ENCODE data around the gene DLX2.
"Not testable (repeated sequence)": the region's sequence is repeated elsewhere in the genome, so short reads cannot be mapped to it uniquely, and the experiment has no call there.

DLX2 gene

DNA sequence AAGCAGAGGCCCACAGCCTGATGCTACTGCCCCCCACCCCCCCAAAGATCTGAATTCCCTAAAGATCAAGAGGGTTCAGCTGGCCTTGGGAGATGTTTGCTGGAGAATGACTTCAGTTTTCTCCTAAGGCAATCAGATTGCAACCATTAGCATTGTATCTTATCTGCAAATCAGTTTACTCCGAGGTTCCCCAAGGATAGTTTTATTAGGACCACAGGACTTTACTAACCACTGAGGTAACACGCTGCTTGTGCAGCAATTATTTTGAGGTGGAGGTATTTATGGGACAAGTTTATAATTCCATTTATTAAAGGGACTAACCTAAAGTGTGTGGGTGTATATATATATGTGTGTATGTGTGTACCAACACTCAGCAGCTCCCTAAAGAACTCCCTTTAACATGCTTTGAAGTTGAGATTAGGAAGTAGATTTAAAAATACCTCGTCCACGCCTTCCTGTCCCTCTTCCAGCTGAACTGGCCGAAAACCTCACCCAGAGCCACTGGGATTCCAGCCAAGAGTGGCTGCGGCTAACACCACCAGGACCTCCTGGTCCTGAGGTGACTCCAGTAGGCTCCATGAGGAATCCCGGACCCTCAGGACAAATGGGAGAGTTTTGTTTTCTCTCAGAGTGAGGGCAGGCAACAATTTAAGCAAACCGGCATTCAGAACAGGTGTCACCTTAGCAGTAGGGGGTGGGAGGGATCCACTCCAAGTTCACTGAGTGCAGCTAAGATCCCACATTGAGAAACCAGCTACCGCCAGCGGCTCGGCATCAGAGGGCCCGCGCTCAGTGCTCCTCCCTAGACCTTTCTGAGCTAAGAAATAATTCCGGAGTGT is 20.4 kb downstream of the DLX2 start:
- no peak for FAIRE-seq

DNA sequence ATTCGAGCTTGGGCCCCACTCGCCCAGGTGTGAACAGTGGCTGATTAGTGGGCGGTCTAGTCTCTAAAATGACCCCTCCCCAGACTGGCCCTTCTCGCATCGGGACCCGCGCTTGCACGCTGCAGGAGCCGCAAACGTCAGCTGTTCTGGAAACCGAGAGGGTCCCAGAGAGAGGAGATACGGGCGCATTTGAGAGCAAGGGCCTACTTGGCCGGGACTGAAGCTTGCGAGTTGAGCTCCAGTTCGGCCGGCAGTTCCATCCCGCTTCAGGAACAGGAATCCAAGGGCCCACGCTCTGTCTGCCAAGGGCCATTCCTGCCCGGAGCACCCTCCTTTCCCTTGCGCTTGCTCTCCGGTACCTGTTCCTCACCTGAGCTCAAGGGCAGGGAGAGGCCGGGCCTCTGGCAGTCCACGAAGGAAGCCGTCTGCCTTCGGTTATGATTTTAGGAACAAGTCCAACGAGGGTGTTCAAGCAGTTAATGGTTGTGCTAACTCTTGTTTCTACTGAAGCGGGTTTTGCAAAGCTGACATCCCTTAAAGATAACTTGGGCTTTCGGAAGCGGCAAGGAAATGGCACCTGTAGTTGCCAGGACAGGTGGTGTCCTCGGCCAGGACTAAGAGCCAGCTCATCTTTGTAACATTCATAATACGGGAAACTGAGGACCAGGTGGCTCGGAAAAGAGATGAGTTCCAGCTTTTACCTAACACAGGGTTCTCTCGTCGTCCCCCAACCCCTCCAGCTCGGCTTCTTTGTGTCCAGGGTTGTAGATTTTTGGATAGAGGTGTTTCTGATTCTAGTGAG is 21.3 kb downstream of the DLX2 start:
- FAIRE-seq = no peak

DNA sequence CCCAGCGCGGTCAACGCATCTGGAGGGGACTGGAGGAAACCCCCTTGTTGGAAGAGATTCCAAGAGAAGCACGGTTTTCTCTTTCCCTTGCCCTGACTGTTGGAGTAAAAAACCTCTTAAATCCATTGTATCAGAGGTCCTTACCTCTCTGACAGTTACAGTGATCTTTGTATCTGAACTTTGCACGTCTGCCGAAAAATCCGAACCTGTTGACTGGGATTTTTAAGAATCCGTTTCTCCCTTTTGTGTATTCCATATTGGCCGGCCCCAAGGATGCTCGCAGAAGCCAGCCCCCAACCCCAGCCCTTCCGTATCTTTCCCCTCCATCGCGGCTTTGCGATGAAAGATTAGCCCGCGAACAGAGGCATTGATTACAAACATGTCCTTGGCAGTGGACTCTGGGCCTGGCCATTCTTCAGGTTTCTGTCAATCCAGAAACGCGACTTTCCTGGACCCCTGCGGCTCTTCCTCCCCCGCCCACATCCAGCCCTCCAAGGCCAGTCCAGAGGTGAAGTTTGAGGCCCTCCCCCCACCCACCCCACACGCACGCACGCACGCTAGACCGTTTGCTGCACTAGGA is 22.0 kb downstream of the DLX2 start:
- FAIRE-seq = no peak

DNA sequence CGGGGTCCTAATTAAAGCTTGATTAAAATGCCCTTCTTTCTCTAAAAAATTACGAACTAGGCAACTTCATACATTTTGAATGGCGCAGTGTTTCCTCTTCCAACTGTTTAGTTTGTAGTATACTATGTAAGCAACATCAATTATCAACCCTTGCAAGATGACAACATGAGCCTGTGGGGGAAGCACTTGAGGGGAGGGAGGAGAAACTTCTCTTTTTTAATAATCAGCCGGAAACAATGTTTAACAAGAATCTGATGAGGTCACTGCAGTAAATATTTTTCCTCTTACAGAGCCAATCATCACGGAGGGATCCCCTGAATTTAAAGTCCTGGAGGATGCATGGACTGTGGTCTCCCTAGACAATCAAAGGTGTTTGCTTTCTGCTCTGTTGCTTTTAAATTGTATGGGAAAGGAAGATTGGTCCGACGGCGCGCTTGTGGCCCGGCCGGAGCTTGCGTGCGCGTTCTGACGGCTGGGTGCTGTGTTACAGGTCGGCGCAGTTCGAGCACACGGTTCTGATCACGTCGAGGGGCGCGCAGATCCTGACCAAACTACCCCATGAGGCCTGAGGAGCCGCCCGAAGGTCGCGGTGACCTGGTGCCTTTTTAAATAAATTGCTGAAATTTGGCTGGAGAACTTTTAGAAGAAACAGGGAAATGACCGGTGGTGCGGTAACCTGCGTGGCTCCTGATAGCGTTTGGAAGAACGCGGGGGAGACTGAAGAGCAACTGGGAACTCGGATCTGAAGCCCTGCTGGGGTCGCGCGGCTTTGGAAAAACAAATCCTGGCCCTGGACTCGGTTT is 22.7 kb downstream of the DLX2 start:
- no peak for FAIRE-seq

DNA sequence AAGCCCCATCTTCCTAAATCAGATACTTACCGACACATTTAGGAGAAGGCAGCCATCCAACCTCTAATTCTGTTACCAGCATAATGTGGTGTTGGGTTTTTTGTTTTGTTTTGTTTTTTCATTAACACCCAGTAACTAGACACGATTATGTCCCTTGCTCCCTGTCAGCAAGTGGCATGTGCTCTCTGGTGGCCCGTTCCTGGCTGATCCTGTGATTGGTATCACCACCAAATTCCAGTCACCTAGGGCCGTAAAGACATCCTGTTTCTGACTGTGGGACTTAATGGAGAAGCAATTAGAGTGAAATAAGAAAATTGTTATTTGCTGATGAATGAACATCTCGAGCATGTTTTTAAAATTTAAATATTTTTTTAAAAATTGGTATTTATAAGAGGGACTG is 23.3 kb downstream of the DLX2 start:
- FAIRE-seq = no peak

DNA sequence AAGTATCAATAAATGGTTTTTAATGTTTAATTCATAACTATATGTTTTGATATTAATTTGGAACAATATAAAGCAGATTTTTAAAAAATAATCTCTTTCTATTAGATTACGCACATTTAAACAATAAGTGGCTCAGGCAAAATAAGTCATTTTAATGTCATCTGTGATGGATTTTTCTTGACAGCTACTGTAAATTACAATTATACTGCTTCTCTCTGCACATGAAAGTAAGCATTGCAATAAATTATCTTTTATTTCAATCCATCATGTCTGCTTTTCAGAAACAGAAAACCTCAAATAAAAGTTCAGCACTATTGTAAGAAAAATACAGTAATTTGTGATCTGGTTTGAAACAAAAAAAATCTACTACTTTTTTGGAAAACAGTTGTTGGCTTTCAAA is 28.4 kb downstream of the DLX2 start:
- no peak for FAIRE-seq

DNA sequence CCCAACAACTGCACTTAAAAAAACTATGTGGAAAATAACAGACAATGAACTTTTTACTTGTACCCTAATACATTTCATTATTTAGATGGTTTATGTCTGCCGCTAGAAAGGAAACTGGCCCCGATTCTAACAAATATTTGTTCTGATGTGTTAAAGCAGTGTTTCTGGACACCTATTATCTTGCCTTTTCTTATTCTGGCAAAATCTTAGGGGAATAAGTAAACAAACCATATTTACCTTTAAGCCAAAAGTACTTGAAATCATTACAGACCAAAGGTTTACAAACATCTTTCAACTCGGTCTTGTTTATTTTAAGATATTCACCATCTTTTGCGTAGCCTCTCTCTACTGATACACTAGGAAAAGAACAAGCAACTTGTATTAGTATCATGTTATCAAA is 29.2 kb downstream of the DLX2 start:
- no peak for FAIRE-seq

DNA sequence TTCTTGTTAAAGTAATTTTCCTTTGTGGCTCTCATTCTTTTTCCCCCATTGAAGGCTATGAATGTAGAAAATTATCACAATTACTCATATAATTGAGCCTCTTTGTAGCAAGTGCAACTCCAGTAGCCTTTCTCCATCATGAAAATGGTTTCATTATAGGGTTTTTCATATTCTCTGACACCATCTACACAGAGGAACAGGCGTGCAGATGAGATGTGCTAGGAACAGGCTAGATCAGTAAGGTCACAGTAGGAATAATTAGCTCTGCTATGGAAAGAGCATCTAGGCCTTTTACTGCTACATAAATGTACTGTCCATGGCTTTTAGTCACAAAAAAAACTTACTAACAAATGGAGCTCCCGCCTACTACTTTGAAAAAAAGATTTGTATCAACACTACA is 30.0 kb downstream of the DLX2 start:
- FAIRE-seq = no peak

DNA sequence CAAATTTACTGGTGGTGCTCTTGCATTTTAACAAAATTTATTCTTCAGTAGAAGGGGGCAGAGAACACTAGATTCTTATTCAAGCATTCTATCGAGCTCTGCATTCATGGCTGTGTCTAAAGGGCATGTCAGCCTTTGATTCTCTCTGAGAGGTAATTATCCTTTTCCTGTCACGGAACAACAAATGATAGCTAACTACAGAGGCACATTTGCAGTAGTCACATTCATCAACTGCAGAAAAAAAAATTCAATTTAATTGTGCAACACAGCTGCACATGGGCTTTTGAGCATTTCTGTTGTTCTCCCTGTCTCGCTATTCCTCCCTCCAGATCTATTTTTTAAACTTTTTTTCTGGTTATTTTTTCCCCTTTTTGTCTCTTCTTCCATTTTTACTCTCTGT is 30.4 kb downstream of the DLX2 start:
- FAIRE-seq = no peak

DNA sequence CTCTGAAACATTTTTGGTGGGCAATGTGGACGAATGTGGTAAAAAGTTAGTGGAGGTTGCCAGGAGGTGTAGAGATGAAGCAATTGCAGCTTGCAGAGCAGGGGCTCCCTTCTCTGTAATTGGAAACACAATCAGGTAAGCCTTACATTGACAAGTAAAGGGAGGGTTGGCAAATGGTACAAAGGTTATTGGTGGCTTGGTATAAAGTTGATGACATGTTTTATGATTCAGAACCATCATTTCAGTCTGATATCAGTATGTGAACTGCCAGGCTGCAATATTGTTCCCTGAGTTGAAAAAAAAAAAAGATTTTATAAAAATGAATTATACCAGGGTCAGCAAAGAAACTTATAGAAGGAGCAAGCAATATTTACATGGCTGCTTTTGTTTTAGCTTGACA is 31.8 kb downstream of the DLX2 start:
- no peak for FAIRE-seq

DNA sequence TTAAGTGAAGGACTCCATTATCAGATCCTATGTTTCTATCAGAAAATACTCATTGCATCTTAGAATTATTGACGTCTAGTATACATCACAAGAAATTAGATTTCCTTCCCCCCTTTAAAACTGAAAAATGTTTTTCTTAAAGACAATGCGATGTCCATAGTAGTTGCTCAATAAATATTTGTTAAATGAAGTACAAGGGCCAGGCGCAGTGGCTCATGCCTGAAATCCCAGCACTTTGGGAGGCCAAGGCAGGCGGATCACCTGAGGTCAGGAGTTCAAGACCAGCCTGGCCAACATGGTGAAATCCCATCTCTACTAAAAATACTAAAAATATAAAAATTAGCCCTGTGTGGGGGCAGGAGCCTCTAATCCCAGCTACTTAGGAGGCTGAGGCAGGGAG is 34.8 kb downstream of the DLX2 start:
- FAIRE-seq = not testable (repeated sequence)

DNA sequence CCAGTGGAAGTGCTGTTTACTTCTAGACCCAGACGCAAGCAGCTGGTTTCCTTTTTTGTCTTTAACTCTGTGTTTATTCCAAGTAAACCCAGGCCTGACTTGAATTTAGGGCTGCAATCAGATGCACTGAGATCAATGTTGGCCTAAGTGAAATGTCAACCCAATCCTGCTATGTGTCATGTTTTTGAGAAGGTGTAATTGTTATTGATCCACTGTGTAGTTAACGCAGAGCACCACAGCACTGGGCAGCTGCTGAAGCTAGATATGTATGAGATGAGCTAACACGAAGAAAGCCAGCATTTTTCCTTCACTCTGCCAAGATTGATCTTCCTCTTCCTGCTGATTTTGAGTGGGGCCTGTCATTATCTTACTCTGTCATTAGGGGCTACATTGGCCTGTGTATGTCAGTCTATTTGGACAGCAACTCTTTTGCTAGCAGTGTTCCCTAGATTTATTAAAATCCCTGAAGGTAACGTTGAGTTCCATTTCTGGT is 36.3 kb downstream of the DLX2 start:
- no peak for FAIRE-seq

DNA sequence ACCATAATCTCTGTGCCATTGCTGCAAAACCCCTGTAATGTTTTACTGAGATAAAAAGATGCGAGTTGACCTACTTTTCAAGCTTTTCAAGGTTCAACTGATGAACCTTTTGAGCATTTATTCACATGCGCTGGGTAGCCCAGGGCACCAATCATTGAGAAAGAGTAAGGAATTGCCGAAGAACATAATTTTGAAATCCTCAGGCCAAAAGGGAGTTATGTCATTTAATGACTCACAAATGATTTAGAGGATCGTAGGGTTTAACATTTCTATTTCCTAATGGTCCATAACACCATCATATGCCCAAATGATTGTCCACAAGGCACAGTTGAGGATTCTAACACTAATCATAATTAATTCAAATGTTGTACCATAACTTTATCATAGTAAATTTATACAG is 37.6 kb downstream of the DLX2 start:
- FAIRE-seq = no peak

DNA sequence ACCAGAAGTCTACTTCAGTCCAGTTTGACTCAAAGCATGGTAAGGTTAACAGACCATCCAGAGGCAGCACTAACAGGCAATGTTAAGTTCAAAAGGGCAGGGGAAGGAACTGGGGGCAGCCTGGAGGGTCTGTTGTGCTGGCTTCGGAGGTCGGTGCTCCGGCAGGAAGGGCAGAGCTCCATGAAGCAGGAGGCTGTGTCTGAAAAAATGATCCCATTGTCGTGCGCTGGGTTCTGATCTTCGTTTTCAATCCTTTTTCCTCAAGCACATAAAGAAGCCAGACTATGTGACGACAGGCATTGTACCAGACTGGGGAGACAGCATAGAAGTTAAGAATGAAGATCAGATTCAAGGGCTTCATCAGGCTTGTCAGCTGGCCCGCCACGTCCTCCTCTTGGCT is 39.3 kb downstream of the DLX2 start:
- no peak for FAIRE-seq

DNA sequence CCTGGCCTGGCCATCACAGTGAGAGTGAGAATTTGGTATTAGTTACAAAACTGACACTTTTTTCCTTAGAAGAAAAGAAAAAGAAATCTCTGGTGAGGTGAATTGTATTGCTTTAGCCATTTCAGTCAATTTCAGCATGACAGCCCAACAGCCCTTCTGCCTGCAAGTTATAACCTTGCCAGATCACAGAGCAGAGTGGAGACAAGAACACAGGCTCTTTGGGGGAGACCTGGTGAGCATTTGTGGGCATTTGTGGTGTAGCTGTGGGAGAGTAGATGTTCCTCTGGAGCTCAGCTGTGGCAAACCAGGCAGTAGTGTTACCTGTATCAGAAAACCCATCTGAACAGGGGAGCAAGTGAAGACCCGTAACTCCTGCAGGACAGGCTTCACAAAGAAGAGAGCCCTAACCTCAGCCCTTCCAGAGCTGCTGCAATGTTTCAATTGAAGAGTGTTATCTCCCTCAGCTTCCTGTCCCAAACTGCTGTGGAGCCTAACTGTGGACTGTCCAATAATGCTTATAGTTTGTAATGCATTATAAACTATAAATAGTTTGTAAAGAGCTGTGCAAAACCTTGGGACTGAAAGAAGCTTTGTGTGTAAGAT is 40.2 kb downstream of the DLX2 start:
- no peak for FAIRE-seq

DNA sequence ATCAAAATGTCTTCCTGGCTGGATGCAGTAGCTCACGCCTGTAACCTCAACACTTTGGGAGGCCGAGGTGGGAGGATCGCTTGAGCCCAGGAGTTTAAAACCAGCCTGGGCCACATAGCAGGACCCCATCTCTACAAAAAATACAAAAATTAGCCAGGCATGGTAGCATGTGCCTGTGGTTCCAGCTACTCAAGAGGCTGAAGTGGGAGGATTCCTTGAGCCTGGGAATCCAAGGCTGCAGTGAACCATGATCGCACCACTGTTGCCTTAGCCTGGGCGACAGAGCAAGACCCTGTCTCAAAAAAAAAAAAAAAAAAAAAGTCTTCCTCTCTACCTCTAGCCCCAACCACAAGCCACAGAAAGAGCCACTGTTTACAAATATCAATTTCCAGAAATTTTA is 42.6 kb downstream of the DLX2 start:
- not testable (repeated sequence) for FAIRE-seq

DNA sequence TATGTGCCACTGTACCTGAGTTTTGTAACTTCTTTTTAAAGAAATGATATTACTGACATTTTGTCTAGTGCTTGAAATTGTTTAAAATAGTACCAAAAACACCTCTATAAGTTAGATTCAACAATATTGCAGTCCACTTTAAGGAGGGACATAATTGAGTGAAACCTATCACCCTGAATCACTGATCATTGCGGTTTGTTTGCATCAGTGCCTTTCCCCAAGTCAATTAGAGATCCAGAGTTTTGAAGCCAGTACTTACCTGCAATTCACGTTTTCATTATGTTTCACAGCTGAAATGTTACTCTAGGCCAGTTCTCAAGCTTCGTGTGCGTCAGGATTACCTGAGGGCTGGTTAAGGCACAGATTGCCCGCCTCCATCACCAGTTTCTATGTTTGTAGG is 44.0 kb downstream of the DLX2 start:
- no peak for FAIRE-seq

DNA sequence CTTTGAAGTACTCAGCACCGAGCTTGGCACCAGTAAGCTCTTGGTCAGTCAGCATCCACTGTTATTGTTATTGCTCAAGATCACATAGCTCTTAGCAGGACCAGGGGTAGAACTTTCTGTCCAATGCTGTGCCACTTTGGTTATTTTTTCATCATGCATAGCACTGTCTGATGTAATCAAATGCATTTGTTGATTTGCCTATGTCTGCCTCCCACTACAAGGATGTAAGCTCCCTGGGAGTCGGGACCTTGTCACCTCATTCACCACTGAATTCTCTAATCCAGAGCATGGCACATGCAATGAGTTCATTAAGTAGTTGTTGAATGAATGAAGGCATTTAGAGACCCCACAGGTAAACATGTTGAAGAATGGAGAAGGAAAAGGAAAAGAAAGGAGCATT is 46.4 kb downstream of the DLX2 start:
- no peak for FAIRE-seq

DNA sequence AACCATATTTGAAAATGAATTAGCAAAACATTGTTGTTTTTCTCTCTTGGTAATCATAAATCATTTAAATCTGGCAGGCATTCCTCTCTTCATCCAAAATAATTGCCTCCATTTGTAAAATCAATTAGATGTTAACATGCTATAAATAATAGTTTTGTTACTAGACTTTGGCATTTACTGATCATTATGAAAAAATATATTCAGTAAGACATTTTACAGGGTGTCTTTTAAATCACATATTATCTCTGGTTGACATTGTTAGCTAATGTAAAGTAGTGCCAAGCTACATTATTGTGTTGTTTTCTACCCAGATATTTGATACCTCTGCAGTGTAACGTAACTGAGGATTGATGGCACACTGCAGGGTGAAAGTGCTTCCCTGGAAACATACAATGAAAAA is 49.2 kb downstream of the DLX2 start:
- no peak for FAIRE-seq

DNA sequence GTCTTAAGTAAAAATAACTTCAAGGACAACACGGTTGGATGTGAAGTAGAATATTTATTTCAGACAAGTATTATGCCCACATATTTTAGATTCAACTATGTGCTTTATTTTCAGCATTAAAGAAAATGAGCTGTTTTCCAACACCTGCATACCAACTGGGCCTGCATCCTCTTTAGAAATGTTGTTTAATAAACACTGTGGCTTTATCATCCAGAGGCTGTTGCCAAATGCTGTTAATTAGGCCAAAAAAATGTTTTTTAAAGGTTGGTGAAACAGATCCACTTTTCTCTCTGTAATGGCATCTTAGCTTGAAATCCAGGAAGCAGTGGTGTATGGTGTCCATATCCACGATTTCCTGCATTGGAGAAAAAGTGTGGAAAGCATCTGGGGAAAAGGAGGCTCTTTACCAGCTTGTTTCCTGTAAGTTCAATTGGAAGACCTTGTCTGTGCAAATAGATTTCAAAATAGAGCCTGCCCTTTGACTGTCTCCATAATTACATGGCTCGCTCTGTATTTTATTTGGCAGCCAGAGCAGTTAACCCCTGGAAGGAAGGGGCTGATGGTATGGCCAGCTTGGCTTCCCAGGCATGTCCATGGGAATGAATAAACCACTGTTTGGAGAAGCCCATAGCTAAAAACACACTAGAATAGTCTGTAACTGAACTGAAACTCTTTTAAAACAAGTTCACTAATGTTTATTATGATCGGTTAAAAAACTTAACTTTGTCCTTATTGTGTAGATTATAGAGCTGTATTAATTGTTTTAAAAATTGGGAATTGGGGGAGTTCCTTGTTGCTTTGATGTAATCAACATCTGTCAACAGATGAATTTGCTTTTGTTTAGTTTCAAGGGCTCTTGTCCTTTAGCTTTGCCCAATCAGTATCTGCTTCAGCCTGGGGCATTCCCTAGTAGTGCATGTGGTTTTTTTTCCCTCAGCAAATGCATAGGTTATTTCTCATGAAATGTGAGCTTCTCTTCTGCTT is 50.4 kb downstream of the DLX2 start:
- FAIRE-seq = no peak

DNA sequence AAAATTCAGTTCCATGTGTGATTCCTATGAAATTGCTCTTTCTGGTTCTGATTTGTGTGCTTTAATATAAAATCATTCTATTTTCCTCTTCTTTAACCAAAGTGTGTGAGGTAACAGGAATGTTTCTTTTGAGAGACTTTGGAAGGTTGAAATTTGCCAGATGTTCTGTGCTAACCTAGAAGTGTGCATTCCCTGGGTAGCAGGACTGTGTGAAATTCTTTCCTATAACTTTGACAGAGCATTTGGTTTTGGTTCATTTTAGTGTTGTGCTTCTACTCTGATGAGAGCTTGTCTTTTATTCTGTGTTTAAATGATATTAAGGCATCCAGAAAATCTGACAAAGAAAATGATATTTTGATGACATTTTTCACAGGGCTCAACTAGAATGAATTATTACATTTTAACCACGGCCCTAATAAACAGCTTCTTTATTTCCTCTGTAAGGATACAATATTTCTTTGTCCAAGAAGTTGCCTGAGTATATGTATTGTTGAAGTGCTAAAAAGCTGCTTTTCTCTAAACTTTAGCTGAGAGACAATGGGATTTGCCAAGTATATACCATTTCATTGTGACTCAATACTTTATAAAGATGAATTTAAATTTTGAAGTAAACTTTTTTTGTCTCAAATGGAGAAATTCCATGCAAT is 52.1 kb downstream of the DLX2 start:
- no peak for FAIRE-seq
